Kidney epithelial cell (primary cell): ENCODE data around the gene TYW1B. TPM values are rescaled to one million over a fixed set of nuclear protein-coding genes. Genes with fewer than 3 reads are reported as not detected.
"Not testable (repeated sequence)": the region's sequence is repeated elsewhere in the genome, so short reads cannot be mapped to it uniquely, and the experiment has no call there.

Experiments
- DNase-seq: peaks from one replicate; pipeline ENCODE4 v3.0.0-alpha.2; 2010; ENCODE audit warnings: low read depth
- H3K27me3 ChIP-seq: 2 replicates; pipeline ENCODE4 v1.6.0; 2011; ENCODE audit warnings: low read length; ENCODE audit not compliant: control insufficient read depth, insufficient read depth
- H3K36me3 ChIP-seq: 2 replicates; pipeline ENCODE4 v1.5.1; 2011; ENCODE audit warnings: low read length; ENCODE audit not compliant: control insufficient read depth, insufficient read depth
- H3K4me3 ChIP-seq: 2 replicates; pipeline ENCODE4 v1.5.1; 2011; ENCODE audit warnings: low read depth, mild to moderate bottlenecking, control low read depth, low read length
- total RNA-seq: library from RNA; depleted of rRNA; stranded (reverse); fragments of >200 nt; gene quantifications from 2 replicates; pipeline ENCODE4 v1.2.3, GENCODE V29; 2015
- TF ChIP-seq, protein P1 (sequence below): IDR thresholded peaks from 2 replicates; pipeline ENCODE4 v1.5.1; 2011; ENCODE audit warnings: mild to moderate bottlenecking, moderate library complexity, low read length, control low read depth, inconsistent platforms; ENCODE audit not compliant: insufficient read depth, poor library complexity, severe bottlenecking

The TYW1B gene
- total RNA-seq, 1 donor from 2014 or later: 8.7 TPM

- H3K27me3 ChIP-seq: no peaks in the 10 kb centered on the region
- no peaks in the 10 kb centered on the region for H3K36me3 ChIP-seq
- TF ChIP-seq, protein P1, sequence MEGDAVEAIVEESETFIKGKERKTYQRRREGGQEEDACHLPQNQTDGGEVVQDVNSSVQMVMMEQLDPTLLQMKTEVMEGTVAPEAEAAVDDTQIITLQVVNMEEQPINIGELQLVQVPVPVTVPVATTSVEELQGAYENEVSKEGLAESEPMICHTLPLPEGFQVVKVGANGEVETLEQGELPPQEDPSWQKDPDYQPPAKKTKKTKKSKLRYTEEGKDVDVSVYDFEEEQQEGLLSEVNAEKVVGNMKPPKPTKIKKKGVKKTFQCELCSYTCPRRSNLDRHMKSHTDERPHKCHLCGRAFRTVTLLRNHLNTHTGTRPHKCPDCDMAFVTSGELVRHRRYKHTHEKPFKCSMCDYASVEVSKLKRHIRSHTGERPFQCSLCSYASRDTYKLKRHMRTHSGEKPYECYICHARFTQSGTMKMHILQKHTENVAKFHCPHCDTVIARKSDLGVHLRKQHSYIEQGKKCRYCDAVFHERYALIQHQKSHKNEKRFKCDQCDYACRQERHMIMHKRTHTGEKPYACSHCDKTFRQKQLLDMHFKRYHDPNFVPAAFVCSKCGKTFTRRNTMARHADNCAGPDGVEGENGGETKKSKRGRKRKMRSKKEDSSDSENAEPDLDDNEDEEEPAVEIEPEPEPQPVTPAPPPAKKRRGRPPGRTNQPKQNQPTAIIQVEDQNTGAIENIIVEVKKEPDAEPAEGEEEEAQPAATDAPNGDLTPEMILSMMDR: no peak
- no peak overlapping the region for H3K4me3 ChIP-seq
- DNase-seq: no peak
Measured at GRCh38 chr7:72538147-72538546, 289.9 kb downstream of the TYW1B start.

GRCh38 chr7:72536038-72536437 is 292.0 kb downstream of the TYW1B start:
- H3K4me3 ChIP-seq, H3K36me3 ChIP-seq, DNase-seq, H3K27me3 ChIP-seq: not testable (repeated sequence)

GRCh38 chr7:72531048-72531447 is 297.0 kb downstream of the TYW1B start:
- not testable (repeated sequence) for DNase-seq, H3K36me3 ChIP-seq, H3K27me3 ChIP-seq, H3K4me3 ChIP-seq

Other genes starting within 250 kb of the TYW1B start
- gene POM121, start 96.9 kb upstream of the TYW1B start, total RNA-seq: 17.8 and 21.0 TPM in 2 replicates
- 0.33 TPM in 1 of 2 replicates, not detected in the other for gene TRIM74, start 141.3 kb upstream of the TYW1B start, total RNA-seq
- not detected in 2 replicates for gene SPDYE8, start 201.6 kb upstream of the TYW1B start, total RNA-seq
- not detected in 2 replicates for gene SPDYE11, start 229.7 kb upstream of the TYW1B start, total RNA-seq